ENCODE results near the gene BLMH.

DNA sequence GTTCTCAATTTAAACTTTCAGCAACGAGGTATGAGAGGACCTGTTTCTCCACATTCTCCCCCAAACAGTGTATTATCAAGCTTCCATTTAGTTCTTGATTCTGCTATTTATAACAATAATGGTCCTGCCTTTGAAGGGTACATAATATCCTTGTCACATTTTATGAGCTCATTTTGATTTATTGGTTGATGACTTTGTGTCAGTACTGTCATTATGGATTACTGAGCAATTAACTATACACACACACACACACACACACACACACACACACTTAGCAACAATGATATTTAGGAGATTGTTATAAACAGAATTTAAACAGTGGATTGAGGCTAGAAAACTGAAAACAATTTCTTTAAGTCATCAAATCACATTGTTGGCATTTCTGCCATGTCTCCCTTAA is 35.1 kb upstream of the BLMH start:
- TF ChIP-seq, protein P1, sequence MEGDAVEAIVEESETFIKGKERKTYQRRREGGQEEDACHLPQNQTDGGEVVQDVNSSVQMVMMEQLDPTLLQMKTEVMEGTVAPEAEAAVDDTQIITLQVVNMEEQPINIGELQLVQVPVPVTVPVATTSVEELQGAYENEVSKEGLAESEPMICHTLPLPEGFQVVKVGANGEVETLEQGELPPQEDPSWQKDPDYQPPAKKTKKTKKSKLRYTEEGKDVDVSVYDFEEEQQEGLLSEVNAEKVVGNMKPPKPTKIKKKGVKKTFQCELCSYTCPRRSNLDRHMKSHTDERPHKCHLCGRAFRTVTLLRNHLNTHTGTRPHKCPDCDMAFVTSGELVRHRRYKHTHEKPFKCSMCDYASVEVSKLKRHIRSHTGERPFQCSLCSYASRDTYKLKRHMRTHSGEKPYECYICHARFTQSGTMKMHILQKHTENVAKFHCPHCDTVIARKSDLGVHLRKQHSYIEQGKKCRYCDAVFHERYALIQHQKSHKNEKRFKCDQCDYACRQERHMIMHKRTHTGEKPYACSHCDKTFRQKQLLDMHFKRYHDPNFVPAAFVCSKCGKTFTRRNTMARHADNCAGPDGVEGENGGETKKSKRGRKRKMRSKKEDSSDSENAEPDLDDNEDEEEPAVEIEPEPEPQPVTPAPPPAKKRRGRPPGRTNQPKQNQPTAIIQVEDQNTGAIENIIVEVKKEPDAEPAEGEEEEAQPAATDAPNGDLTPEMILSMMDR (IDR thresholded peaks at IDR 0.05), result no peak
- TF ChIP-seq POLR2A (IDR thresholded peaks at IDR 0.05) (no peak), POLR2AphosphoS5 (IDR thresholded peaks at IDR 0.05) (no peak)
